ENCODE measurements around the gene C17orf75.

GRCh38 chr17:32307658-32308057, 34.3 kb downstream of the C17orf75 start:
- TF ChIP-seq CTCF (IDR thresholded peaks at IDR 0.05; ENCODE audit: insufficient read depth, low read depth, low read length) (no peak), EZH2 (IDR thresholded peaks at IDR 0.05; ENCODE audit: insufficient read depth, low read length) (no peak)

All from astrocyte (in vitro differentiated cells and primary cell).